ENCODE measurements around the gene KAT2A. TPM values are rescaled to one million over a fixed set of nuclear protein-coding genes. Genes with fewer than 3 reads are reported as not detected.
A peak's percentile ranks its signal among the peaks of the same experiment; 100 is the strongest.

KAT2A gene
- total and polyA plus RNA-seq, 9 of the 15 experiments (the other 6 are each of a cell fraction or from before 2014, with no cell fraction given), result 1.5 to 80.4 (median 31.9) TPM

GRCh38 chr17:42107597-42108576, 13.3 kb downstream of the KAT2A start:
- H2AFZ ChIP-seq (ENCODE audit: low read depth, low read length), result peak overlapping the region; percentile 84
- H3K4me3 ChIP-seq, result peak overlapping the region; percentile 21; the same call in 1 of the 2 replicates
- peak overlapping the region; percentile 1 to 88; a peak in 3 of 4 replicates for H3K9ac ChIP-seq (ENCODE audit: insufficient read depth in 1 of 2, low read depth in 2 of 2, low read length in 2 of 2)
- H4K20me1 ChIP-seq (replicated peaks; ENCODE audit: control insufficient read depth, insufficient read depth, low read length), result no peaks in the 10 kb centered on the region
- peak overlapping the region; percentile 1; the same call in 2 of the 3 replicates for H3K27ac ChIP-seq (ENCODE audit: extremely low read depth, low read depth, low read length)
- H3K9me3 ChIP-seq (replicated peaks; ENCODE audit: control insufficient read depth, insufficient read depth, low read depth, low read length), result no peaks in the 10 kb centered on the region
- ATAC-seq, result peak; percentile 98
- H3K4me1 ChIP-seq (replicated peaks in 1 of 2; ENCODE audit: control insufficient read depth in 2 of 2, insufficient read depth in 2 of 2, low read length in 2 of 2), result peaks cover 13 to 58% of the 10 kb centered on the region in 2 experiments; a peak in 4 of 5 replicates
- no peaks in the 10 kb centered on the region for H3K27me3 ChIP-seq (ENCODE audit: control insufficient read depth in 2 of 2, insufficient read depth in 2 of 2, low read length in 2 of 2)
- peak overlapping the region; percentile 64 for H3K4me2 ChIP-seq (ENCODE audit: insufficient read depth, low read length)
- FAIRE-seq, result peak; percentile 90
- intact Hi-C loops (cut with micrococcal nuclease), result no loop called here
- H3K9me1 ChIP-seq (ENCODE audit: control insufficient read depth, insufficient read depth, low read length), result no peaks in the 10 kb centered on the region
- no TSS peak for BruUV-seq (replicated peaks)
- DNase-seq (ENCODE audit: extremely low read depth in 1 of 4, low spot score in 3 of 4), result peak; percentile 93 to 100 (median 100)
- in situ Hi-C loops (cut with MboI), result loop anchor here (25.0 kb wide), 1 partner anchor 371 kb away; the partner anchor contains the start of gene HAP1
- 21% methylated on average over 42 of the region's 51 CpGs for WGBS (ENCODE audit: insufficient coverage, low coverage, missing lambda C conversion rate)
- ChIA-PET CTCF (ENCODE audit: low intra/inter-chr PET ratio) (interaction anchor here (0.7 kb wide), 1 partner anchor 460 kb away, joined by 3 read pairs; no protein-coding TSS in a partner anchor), POLR2A (interaction anchor here (0.6 to 1.0 kb wide), 9 partner anchors 10 to 314 kb away, joined by 3 to 4 read pairs (median 3); no protein-coding TSS in a partner anchor)
- peaks cover 2% of the 10 kb centered on the region; the same call in 1 of the 3 replicates for H3K36me3 ChIP-seq (ENCODE audit: control insufficient read depth, insufficient read depth, low read length)
- H3K79me2 ChIP-seq (ENCODE audit: control insufficient read depth, insufficient read depth, low read length), result no peaks in the 10 kb centered on the region
- TF ChIP-seq DDX20 (tag; IDR thresholded peaks at IDR 0.05; ENCODE audit: low read depth) (no peak), PTRF (tag; IDR thresholded peaks at IDR 0.05) (peak; percentile 55; the same call in 1 of the 2 replicates), RFX5 (IDR thresholded peaks at IDR 0.05; ENCODE audit: low read depth, low read length) (no peak), GTF3C2 (IDR thresholded peaks at IDR 0.05; ENCODE audit: borderline replicate concordance, extremely low read depth, insufficient read length) (no peak), CTCF (IDR thresholded peaks at IDR 0.05 in 2 of 3, conservative IDR thresholded peaks at IDR 0.05 in 1 of 3; ENCODE audit: insufficient read depth in 2 of 3, low read depth in 1 of 3, low read length in 3 of 3) (peak in 1 of 3 experiments; percentile 15; a peak in 1 of 6 replicates), MBD2 (IDR thresholded peaks at IDR 0.05; ENCODE audit: borderline replicate concordance, low read depth) (no peak; the same call in 1 of the 2 replicates), ZNF76 (CRISPR knock-in tag; IDR thresholded peaks at IDR 0.05; ENCODE audit: borderline replicate concordance) (no peak), HIVEP1 (CRISPR knock-in tag; IDR thresholded peaks at IDR 0.05) (no peak), KLF16 (IDR thresholded peaks at IDR 0.05) (no peak), TFAP4 (CRISPR knock-in tag; IDR thresholded peaks at IDR 0.05; ENCODE audit: borderline replicate concordance) (0 out of 2 replicates have a peak, but pooled peaks have one; percentile 15), ZNF79 (CRISPR knock-in tag; IDR thresholded peaks at IDR 0.05; ENCODE audit: low read depth) (no peak), YY1 (IDR thresholded peaks at IDR 0.05; ENCODE audit: borderline replicate concordance in 1 of 3, control insufficient read depth in 1 of 3, extremely low read depth in 1 of 3, insufficient read depth in 3 of 3, insufficient read length in 1 of 3, insufficient replicate concordance in 2 of 3, low read depth in 1 of 3, low read length in 2 of 3) (peak in 1 of 3 experiments; percentile 25)
